H9 (cell line): ENCODE results near the gene HDHD3. TPM values are rescaled to one million over a fixed set of nuclear protein-coding genes. Genes with fewer than 3 reads are reported as not detected.
"Not testable (repeated sequence)": the region's sequence is repeated elsewhere in the genome, so short reads cannot be mapped to it uniquely, and the experiment has no call there.

Experiments
- DNase-seq: peaks from one replicate; pipeline ENCODE4 v3.0.0-alpha.2; 2017
- H2AFZ ChIP-seq: one replicate; pipeline ENCODE4 v1.6.1; 2013; ENCODE audit warnings: mild to moderate bottlenecking, low read length, control low read depth, moderate library complexity
- H2AK5ac ChIP-seq: 2 replicates; pipeline ENCODE4 v1.6.1; 2013; ENCODE audit warnings: low read length, control low read depth, mixed read lengths; ENCODE audit not compliant: insufficient read length
- H2BK120ac ChIP-seq: one replicate; pipeline ENCODE4 v1.6.1; 2013; ENCODE audit warnings: low read depth, mild to moderate bottlenecking, low read length, control low read depth, inconsistent platforms; ENCODE audit not compliant: poor library complexity, severe bottlenecking
- H2BK12ac ChIP-seq: 2 replicates; pipeline ENCODE4 v1.6.1; 2013; ENCODE audit warnings: low read length, control low read depth, mixed read lengths, low read depth; ENCODE audit not compliant: insufficient read length
- H2BK15ac ChIP-seq: 2 replicates; pipeline ENCODE4 v1.6.1; 2013; ENCODE audit warnings: low read depth, low read length, control low read depth
- H2BK20ac ChIP-seq: one replicate; pipeline ENCODE4 v1.6.1; 2013; ENCODE audit warnings: low read depth, mild to moderate bottlenecking, low read length, control low read depth, inconsistent platforms; ENCODE audit not compliant: poor library complexity, severe bottlenecking
- H2BK5ac ChIP-seq: 2 replicates; pipeline ENCODE4 v1.6.1; 2013; ENCODE audit warnings: low read length, control low read depth, mixed read lengths; ENCODE audit not compliant: insufficient read length
- H3K14ac ChIP-seq: 2 replicates; pipeline ENCODE4 v1.6.1; 2013; ENCODE audit warnings: low read length, control low read depth; ENCODE audit not compliant: insufficient read depth
- H3K18ac ChIP-seq: 2 replicates; pipeline ENCODE4 v1.6.1; 2013; ENCODE audit warnings: low read depth, mild to moderate bottlenecking, mixed read lengths, low read length, control low read depth; ENCODE audit not compliant: insufficient read length
- H3K23ac ChIP-seq: 2 replicates; pipeline ENCODE4 v1.6.1; 2013; ENCODE audit warnings: low read length, control low read depth, mixed read lengths, low read depth; ENCODE audit not compliant: insufficient read length
- H3K23me2 ChIP-seq: 2 replicates; pipeline ENCODE4 v1.6.1; 2013; ENCODE audit warnings: low read depth, mild to moderate bottlenecking, mixed read lengths, low read length, control low read depth; ENCODE audit not compliant: insufficient read length, poor library complexity, severe bottlenecking
- H3K27ac ChIP-seq: 2 replicates; pipeline ENCODE4 v1.5.1; 2013; ENCODE audit warnings: low read length, control low read depth, mixed read lengths, low read depth; ENCODE audit not compliant: insufficient read length
- H3K27me3 ChIP-seq: 2 replicates; pipeline ENCODE4 v1.6.1; 2013; ENCODE audit warnings: low read length, control low read depth, inconsistent platforms; ENCODE audit not compliant: insufficient read depth
- H3K4ac ChIP-seq: 2 replicates; pipeline ENCODE4 v1.6.1; 2013; ENCODE audit warnings: low read depth, mild to moderate bottlenecking, control low read depth, inconsistent platforms, low read length, moderate library complexity
- H3K4me1 ChIP-seq: 2 replicates; pipeline ENCODE4 v1.6.1; 2013; ENCODE audit warnings: low read length, control low read depth, inconsistent platforms; ENCODE audit not compliant: insufficient read depth
- H3K4me2 ChIP-seq: 2 replicates; pipeline ENCODE4 v1.6.1; 2013; ENCODE audit warnings: low read length, control low read depth, mixed read lengths; ENCODE audit not compliant: insufficient read length, insufficient read depth
- H3K56ac ChIP-seq: 2 replicates; pipeline ENCODE4 v1.6.1; 2013; ENCODE audit warnings: low read depth, mild to moderate bottlenecking, mixed read lengths, low read length, control low read depth; ENCODE audit not compliant: insufficient read length
- H3K79me1 ChIP-seq: 2 replicates; pipeline ENCODE4 v1.6.1; 2013; ENCODE audit warnings: low read depth, mild to moderate bottlenecking, moderate library complexity, low read length, control low read depth, inconsistent platforms; ENCODE audit not compliant: insufficient read depth, poor library complexity, severe bottlenecking
- H3K79me2 ChIP-seq: 2 replicates; pipeline ENCODE4 v1.6.1; 2013; ENCODE audit warnings: low read length, control low read depth, inconsistent platforms; ENCODE audit not compliant: insufficient read depth
- H3K9ac ChIP-seq: 2 replicates; pipeline ENCODE4 v1.6.1; 2013; ENCODE audit warnings: low read length, control low read depth, mixed read lengths; ENCODE audit not compliant: insufficient read length; ENCODE audit errors: extremely low read depth
- H3K9me3 ChIP-seq: one replicate; pipeline ENCODE4 v1.6.1; 2013; ENCODE audit warnings: low read depth, low read length, inconsistent platforms; ENCODE audit not compliant: control insufficient read depth
- H3T11ph ChIP-seq: one replicate; pipeline ENCODE4 v1.6.1; 2013; ENCODE audit warnings: mild to moderate bottlenecking, low read length, control low read depth, inconsistent platforms
- H4K20me1 ChIP-seq: one replicate; pipeline ENCODE4 v1.6.1; 2013; ENCODE audit not compliant: control insufficient read depth, insufficient read length, insufficient read depth
- H4K5ac ChIP-seq: 2 replicates; pipeline ENCODE4 v1.6.1; 2013; ENCODE audit warnings: low read depth, mild to moderate bottlenecking, mixed read lengths, low read length, control low read depth; ENCODE audit not compliant: insufficient read length
- H4K8ac ChIP-seq: replicated peaks from 2 replicates; pipeline ENCODE4 v1.6.1; 2013; ENCODE audit warnings: low read length, control low read depth, mixed read lengths, low read depth; ENCODE audit not compliant: insufficient read length
- H4K91ac ChIP-seq: 2 replicates; pipeline ENCODE4 v1.6.1; 2013; ENCODE audit warnings: low read depth, mild to moderate bottlenecking, moderate library complexity, mixed read lengths, low read length, control low read depth; ENCODE audit not compliant: insufficient read length
- H3K27ac Mint-ChIP-seq, 3 experiments: 2 replicates in 2 of 3; 3 replicates in 1 of 3; pipeline ENCODE4 v1.8.0; 2020 to 2021; ENCODE audit warnings: mixed read lengths in 3 of 3, mild to moderate bottlenecking in 1 of 3, moderate library complexity in 1 of 3
- H3K27me3 Mint-ChIP-seq: 2 replicates; pipeline ENCODE4 v1.8.0; 2021; ENCODE audit warnings: low read depth, mild to moderate bottlenecking, moderate library complexity, mixed read lengths
- H3K36me3 Mint-ChIP-seq, 3 experiments: 2 replicates in 2 of 3; 3 replicates in 1 of 3; pipeline ENCODE4 v1.8.0; 2020 to 2021; ENCODE audit warnings: low read depth in 3 of 3, mixed read lengths in 3 of 3; ENCODE audit not compliant: insufficient read depth in 1 of 3
- H3K4me1 Mint-ChIP-seq, 2 experiments: 2 replicates each; pipeline ENCODE4 v1.8.0; 2020; ENCODE audit warnings: mixed read lengths in 2 of 2
- H3K4me3 Mint-ChIP-seq, 2 experiments: 2 replicates in 1 of 2; 3 replicates in 1 of 2; pipeline ENCODE4 v1.8.0; 2020 to 2021; ENCODE audit warnings: mild to moderate bottlenecking in 2 of 2, mixed read lengths in 2 of 2, moderate library complexity in 1 of 2
- H3K9me3 Mint-ChIP-seq, 2 experiments: 2 replicates in 1 of 2; 3 replicates in 1 of 2; pipeline ENCODE4 v1.8.0; 2020; ENCODE audit warnings: mild to moderate bottlenecking in 2 of 2, mixed read lengths in 2 of 2, moderate library complexity in 1 of 2
- WGBS: extraction: QIAGEN DNeasy Blood & Tissue Kit; methylation state at CpG from one replicate; pipeline ENCODE4 v1.1.7; 2013; ENCODE audit warnings: missing lambda C conversion rate, low lambda C conversion rate, mixed read lengths; ENCODE audit not compliant: insufficient read length; ENCODE audit errors: extremely low coverage; 5-methylcytosine and 5-hydroxymethylcytosine counted together
- total RNA-seq: library from RNA; stranded (reverse); gene quantifications from 2 replicates; pipeline ENCODE4 v1.2.1, GENCODE V29; 2021
- TF ChIP-seq, protein P1 (sequence below): fragments of 200-600 bp; sonication (generic); conservative IDR thresholded peaks from 3 replicates; pipeline ENCODE4 v1.8.0; 2021; ENCODE audit warnings: antibody characterized with exemption, mild to moderate bottlenecking

The HDHD3 gene
- total RNA-seq, 1 experiment from 2014 or later: 10.9 TPM

DNA sequence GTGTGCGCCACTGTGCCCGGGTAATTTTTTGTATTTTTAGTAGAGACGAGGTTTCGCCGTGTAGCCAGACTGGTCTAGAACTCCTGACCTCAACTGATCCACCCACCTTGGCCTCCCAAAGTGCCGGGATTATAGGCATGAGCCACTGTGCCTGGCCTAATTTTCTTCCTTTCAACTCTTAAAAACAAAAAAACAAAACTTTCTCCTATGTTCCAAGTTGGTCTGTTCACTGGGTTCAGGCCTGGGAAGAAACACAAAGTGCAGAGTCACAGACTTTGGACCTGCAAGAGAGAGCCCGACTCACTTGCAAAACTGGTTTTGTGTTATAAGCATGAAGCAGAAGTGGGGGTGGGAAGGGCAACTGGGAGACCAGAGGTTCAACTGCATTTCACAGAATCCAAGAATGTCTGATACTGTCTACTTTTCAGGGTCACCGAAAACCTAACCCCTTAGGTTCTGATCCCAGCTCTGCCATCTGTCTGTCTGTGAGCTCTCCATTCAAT, 5.2 kb upstream of the HDHD3 start:
- H3K9ac ChIP-seq: no peak overlapping the region
- H3K4me1 ChIP-seq: no peaks in the 10 kb centered on the region; the same call in 1 of the 2 replicates
- no peaks in the 10 kb centered on the region for H3K79me2 ChIP-seq
- no peak overlapping the region for H2AK5ac ChIP-seq
- H3K23me2 ChIP-seq: peaks cover 5% of the 10 kb centered on the region
- H4K91ac ChIP-seq: no peak overlapping the region
- no peak for DNase-seq
- H3T11ph ChIP-seq: no peak overlapping the region
- H3K27me3 ChIP-seq: no peaks in the 10 kb centered on the region
- no peak overlapping the region for H2BK120ac ChIP-seq
- H3K4me2 ChIP-seq: no peak overlapping the region
- no CpG with 5 or more reads among the region's 8 CpGs for WGBS
- no peak overlapping the region for H3K18ac ChIP-seq
- TF ChIP-seq, protein P1, sequence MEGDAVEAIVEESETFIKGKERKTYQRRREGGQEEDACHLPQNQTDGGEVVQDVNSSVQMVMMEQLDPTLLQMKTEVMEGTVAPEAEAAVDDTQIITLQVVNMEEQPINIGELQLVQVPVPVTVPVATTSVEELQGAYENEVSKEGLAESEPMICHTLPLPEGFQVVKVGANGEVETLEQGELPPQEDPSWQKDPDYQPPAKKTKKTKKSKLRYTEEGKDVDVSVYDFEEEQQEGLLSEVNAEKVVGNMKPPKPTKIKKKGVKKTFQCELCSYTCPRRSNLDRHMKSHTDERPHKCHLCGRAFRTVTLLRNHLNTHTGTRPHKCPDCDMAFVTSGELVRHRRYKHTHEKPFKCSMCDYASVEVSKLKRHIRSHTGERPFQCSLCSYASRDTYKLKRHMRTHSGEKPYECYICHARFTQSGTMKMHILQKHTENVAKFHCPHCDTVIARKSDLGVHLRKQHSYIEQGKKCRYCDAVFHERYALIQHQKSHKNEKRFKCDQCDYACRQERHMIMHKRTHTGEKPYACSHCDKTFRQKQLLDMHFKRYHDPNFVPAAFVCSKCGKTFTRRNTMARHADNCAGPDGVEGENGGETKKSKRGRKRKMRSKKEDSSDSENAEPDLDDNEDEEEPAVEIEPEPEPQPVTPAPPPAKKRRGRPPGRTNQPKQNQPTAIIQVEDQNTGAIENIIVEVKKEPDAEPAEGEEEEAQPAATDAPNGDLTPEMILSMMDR: no peak
- no peaks in the 10 kb centered on the region for H3K9me3 Mint-ChIP-seq
- H3K14ac ChIP-seq: no peak overlapping the region
- H3K27ac ChIP-seq: no peak overlapping the region
- no peak overlapping the region for H3K27ac Mint-ChIP-seq
- H3K9me3 ChIP-seq: no peaks in the 10 kb centered on the region
- no peak overlapping the region for H2AFZ ChIP-seq
- no peak overlapping the region for H2BK20ac ChIP-seq
- peaks cover 3 to 14% of the 10 kb centered on the region in 2 experiments for H3K4me1 Mint-ChIP-seq
- no peak overlapping the region for H3K4ac ChIP-seq
- H3K27me3 Mint-ChIP-seq: no peaks in the 10 kb centered on the region
- peaks cover 0 to 2% (median 2%) of the 10 kb centered on the region in 3 experiments; a peak in 1 of 7 replicates for H3K36me3 Mint-ChIP-seq
- no peaks in the 10 kb centered on the region for H4K20me1 ChIP-seq
- H3K79me1 ChIP-seq: no peaks in the 10 kb centered on the region
- H3K23ac ChIP-seq: no peak overlapping the region
- H2BK12ac ChIP-seq: no peak overlapping the region
- no peak overlapping the region for H4K5ac ChIP-seq
- H3K4me3 Mint-ChIP-seq: no peak overlapping the region
- no peak overlapping the region for H4K8ac ChIP-seq
- no peak overlapping the region for H2BK15ac ChIP-seq
- H2BK5ac ChIP-seq: no peak overlapping the region
- no peak overlapping the region for H3K56ac ChIP-seq

DNA sequence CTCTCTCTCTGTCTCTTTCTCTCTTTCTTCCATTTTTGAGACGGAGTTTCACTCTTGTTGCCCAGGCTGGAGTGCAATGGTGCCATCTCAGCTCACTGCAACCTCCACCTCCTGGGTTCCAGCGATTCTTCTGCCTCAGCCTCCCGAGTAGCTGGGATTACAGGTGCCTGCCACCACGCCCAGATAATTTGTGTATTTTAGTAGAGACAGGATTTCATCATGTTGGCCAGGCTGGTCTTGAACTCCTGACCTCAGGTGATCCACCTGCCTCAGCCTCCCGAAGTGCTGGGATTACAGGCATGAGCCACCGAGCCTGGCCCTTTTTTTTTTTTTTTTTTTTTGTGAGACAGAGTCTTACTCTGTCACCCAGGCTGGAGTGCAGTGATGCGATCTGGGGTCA, 4.7 kb upstream of the HDHD3 start:
- not testable (repeated sequence) for H3K18ac ChIP-seq, H3K23me2 ChIP-seq, H3K27ac Mint-ChIP-seq, H3K56ac ChIP-seq, H4K20me1 ChIP-seq, H3K9ac ChIP-seq, H2BK5ac ChIP-seq, H2AFZ ChIP-seq, H3K23ac ChIP-seq, H2BK120ac ChIP-seq, H3K14ac ChIP-seq, H3K79me2 ChIP-seq, H2BK12ac ChIP-seq, H3K9me3 Mint-ChIP-seq, H3K79me1 ChIP-seq, H3K27me3 Mint-ChIP-seq, H3K27me3 ChIP-seq, H4K5ac ChIP-seq, H3K4ac ChIP-seq, H2BK15ac ChIP-seq, H3K27ac ChIP-seq, H4K91ac ChIP-seq, H3K36me3 Mint-ChIP-seq, H3K4me1 ChIP-seq, H3K9me3 ChIP-seq, H3K4me3 Mint-ChIP-seq, H3K4me2 ChIP-seq, H3T11ph ChIP-seq, H2BK20ac ChIP-seq, H4K8ac ChIP-seq, H2AK5ac ChIP-seq, DNase-seq
- peaks cover 3 to 14% of the 10 kb centered on the region in 2 experiments for H3K4me1 Mint-ChIP-seq
- WGBS: no CpG with 5 or more reads among the region's 7 CpGs
